Non-pigmented ciliary epithelial cell (primary cell): ENCODE data around the gene AGBL1.

Experiments used
- DNase-seq: peaks from one replicate; pipeline ENCODE4 v3.0.0-alpha.2; 2010; ENCODE audit warnings: low read depth

The AGBL1 gene

DNA sequence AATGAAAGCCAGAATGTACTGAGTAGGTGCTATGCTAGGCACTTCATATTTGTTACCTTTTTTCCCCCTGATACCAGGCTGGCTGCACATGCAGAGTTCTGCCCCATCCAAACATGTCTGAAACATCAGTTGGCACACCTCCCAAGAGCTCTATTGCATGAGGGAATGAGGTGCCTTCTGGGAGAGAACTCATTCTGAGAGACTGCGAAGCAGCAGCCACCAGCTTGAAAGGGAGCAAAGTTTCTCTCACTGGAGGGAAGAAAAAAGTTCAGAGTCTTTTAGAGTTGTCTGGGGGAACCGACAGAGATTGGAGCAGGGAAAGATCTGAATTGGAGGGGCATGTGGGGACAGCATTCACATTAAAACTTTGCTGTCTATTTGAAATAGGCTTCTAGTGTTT is 84.1 kb downstream of the AGBL1 start:
- no peak for DNase-seq

DNA sequence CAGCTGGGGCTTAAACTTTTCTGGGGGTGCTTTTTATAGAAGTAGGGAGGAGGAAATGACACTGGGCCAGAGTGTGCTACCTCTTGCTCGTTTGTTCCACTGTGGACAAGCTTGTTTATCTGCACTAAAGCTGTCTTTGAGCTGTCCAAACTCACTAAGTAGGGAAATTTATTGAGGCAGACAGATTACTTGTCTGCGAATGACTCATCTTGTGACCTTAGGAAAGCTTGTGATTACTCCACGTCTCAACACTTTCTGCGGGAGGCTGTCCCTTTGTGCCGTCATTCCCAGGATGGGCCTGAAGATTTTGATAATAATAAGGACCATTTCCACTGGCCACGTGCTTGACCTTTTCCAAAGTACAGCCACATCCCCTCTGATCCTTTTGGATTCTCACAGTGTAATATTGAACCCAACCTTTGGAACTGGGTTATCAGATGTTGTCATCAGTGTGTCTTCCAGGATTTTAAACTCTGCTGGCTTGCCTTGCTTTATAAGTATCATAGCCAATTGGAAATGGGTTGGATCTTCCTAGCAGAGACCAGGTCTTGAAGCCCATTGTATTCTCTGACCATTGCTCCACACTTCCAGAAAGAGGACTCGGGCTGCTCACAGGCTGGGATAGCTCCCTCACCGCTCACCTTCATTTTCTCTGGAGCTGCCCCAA is 84.7 kb downstream of the AGBL1 start:
- DNase-seq, result no peak

DNA sequence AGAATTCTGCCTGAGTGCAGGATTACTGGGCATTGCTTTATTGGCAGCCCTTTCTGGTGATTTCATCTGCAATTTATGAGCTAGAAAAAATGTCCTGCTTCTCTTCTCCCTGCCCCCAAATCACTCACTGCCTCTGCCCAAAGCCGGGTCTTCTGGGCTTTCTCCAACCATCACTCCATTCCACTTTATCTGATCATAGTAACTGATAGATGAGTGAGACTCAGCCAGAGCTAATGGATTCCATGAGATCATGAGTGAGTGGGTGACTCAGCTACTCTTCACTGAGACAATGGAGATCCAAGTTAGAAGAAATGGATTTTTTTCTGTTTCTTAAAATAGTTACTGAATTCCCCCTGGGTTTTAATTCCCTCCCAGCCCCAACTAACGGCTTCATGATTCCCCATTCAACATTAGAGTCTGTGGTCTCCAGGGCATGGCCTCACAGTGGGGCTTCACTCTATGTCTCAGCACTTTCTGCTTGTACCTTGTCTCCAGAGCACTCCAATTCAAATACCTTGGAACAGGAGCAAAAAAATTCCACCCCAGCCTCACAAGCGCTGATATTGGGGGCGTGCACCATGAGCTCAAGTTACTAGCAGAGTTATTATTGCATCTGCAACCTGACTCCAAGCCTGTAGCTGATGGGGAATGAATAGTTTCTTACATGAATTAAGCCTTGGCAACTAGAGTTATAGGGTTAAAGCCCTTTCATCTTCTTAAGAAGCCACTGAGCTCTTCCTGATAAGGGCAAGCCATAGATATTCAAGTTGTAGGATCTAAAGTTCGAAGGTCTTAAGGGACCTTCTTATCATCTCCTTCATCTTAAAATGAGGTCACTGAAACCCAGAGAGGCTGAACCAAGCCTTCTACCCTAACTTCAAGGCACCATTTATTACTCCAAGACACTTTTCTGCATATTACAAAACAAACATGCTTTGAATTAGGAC is 85.9 kb downstream of the AGBL1 start:
- no peak for DNase-seq

DNA sequence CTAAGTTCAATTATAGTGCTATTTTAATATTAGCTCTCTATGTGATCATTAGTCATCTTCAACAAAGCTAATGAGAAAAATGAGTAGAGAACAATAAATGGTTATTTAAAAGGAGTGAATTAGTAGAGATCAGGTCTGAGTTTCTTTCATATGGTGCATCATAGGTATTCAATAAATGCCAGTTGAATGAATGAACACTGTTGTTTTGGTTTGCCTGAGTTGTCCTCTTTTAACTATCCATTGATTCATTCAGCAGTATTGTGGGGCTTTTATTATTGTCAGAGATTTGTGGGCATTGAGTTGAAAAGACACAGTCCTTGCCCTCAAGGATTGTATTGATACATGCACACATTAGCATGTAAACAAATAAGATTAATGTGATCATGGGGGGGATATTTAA is 88.2 kb downstream of the AGBL1 start:
- no peak for DNase-seq

DNA sequence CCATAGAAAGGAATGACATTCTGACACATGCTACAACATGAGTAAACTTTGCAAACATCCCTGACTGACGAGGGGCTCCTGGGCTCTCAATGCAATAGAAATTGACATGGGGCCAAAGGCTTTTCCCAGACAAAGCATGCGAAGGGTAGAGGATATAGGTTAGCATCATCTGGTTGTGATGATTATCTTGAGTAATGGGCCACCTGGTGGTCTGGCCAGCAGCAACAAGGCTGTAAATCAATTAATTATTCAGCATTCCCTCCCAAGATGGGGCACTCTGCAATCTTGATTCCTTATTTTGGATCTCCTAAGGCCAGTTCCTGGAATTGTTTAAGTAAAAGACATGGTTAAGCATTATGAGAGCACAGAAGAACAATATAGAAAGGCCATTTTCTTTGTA is 99.2 kb downstream of the AGBL1 start:
- DNase-seq, result no peak

DNA sequence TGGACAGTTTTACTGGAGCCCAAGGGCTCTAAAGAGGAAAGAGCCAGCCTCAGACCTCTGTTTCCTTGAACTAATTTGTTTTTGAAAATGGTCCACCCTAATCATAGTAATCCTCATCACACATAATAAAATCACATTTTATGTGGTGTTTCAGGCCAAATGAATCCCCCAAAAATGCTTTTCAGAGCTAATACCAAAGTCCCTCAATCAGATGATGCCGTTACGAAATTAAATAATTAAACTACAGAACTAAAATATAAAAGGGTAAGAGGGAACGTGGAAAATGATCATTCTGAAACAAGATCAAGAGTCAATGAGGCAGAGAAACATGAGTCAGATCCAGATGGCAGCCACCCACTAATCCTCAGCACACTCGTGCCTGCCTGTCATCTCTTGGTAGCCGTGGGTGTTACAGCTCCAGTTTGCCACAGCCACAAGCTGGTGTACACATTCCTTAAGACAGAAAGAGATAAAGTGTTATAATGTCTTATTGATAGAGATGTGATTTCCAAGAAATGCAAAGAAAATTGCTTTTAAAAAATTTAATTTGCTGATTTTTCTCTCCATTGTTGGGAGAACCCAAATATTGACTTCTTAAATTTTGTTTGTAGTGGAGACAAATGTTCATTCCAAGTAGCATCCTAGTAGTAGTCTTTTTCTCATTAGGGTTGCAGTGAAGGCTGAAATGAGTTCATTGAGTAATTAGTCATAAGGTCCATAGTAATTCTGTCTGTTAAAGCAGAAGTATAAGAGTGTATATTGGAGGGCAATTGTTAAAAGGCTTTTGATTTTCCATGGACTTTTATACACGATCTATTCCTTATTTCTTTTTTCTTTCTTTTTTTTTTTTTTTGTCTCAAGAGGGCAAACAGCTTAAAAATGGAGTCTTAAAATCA is 104.2 kb downstream of the AGBL1 start:
- DNase-seq, result no peak

DNA sequence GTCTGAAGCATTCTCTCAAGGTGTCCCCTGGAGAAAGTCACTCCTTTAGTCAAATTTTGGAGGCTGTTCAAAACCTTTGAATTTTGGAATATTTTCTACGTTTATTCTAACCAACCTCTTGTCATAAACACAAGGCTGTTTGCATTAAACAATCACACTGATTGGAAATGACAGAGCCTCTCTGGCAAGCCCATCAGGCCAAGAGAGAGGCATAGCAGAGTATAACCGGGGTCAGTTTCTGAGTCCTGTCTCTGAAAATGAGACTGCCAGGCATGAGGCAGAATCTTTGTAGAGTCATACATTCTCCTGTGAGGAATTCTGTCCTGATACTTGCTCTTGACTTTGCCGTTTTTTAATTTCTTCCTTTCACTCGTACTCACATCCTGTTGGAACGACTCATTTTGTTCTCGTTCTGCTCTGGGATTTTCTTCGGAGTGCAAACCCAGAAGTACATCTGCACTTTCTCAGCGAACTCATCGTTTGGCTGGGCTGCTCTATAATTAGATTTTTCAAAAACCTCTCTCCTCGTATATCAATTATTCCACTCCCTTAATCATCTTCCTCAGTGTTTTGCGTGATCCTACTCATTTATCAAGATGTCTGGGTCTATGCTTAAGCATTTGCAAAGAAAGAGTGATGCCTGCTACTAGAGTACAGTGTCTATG is 114.2 kb downstream of the AGBL1 start:
- no peak for DNase-seq

DNA sequence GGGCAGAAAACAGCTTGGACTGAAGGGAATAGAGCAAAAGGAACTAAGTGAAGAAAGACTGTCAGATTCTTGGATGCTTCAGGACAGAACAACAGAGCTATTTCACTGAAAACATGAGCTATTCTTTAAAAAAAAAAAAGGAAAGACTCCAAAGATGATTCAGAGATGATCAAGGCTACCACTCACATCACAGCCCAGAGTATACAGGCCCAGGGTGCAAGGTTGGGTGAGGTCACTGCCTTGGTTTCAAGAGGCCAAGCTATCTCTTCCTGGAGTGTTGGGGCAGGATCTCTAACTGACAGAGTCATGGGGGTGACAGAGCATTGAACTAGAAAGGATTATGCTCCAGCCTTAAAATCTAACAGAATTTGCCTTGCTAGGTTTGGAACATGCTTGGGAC is 118.1 kb downstream of the AGBL1 start:
- no peak for DNase-seq

DNA sequence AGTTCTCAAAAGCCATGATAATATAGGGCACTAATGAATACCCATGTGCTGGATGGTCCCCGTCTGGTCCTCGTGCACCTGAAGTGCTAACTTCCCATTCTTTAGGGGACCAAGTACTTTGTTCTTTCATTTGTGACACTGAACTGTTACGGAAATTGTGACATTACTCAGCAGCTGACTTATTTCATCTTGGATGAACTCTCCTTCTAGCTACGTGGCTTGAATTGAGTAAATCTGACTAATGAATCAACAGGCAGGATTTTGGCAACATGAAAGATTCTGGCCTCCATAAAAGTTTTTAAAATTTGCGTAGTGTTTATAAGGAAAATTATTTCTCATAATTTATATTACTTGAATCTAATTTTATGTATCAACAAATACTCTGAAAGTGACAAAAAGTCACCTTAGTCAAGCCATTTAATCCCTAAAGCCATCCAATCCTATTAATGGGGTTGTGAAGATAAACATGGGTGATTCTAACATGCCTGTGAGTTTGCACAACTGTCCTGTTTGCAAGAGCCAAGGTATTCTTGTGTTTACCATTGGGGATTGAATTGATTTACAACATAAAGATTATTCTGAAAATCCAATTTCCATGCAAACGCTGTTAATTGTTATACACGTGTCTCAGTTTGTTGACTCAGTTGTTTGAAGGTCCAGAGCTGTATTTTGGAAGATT is 119.9 kb downstream of the AGBL1 start:
- DNase-seq, result no peak

DNA sequence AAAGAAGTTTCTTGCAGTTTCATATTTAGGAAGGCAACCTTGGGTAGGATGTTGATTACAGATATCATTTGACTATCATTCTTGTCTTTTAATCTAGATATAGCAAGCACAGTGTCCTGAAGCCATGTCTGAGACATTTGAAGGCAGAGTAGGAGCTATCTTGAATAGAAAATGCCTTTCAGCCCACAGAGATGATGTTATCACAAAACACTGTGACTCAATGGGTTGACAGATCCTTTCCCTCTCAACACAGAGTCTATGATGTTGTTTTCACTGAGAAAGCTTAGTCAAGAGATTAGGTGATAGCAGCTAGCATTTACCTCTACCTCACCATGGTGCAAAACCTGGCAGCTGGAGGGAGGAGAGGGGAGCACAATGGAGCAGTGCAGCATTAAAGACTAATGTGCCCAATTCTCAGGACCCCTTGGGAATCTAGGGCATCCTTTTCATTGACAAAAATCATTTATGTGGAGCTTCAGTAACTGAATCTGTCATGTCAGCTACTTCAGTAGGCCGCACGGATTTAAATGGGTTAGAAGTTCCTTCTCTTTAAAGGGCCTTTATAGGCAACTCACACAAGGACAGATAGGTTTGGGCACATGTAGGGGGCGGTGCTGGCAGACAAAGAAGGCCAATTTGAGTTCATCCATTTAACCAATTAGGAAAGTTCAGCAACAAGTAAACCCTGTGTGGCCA is 121.8 kb downstream of the AGBL1 start:
- no peak for DNase-seq

DNA sequence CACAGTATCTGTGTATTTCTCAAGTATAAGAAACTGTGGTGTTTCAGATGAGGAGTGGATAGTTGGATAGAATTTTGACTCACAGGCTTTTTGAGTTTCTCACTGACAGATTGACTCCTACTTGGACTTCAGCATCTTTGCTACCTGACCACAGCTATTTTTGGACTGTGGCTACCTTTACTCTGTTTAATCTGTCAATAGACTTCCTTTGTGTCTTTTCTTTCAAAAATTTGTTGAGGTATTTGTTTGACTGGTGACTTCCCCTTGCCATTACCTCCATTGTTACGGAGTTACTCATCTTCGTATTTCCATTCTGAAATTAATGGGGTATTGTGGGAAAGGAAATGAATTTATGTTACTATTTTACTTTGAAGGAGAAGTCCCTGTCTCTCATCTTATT is 123.8 kb downstream of the AGBL1 start:
- DNase-seq, result no peak

DNA sequence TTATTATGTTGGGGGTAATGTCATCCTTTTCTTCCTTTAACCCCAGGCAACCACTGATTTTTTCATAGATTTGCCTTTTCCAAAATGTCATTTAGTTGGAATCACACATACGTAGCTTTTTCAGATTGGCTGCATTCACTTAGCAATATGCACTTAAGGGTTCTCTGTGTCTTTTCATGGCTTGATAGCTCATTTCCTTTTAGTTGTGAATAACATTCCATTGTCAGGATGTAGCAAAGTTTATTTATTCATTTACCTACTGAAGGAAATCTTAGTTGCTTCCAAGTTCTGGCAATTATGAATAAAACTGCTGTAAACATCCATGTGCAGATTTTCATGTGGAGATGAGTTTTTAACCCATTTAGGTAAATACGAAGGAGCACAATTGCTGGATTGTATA is 125.4 kb downstream of the AGBL1 start:
- no peak for DNase-seq

DNA sequence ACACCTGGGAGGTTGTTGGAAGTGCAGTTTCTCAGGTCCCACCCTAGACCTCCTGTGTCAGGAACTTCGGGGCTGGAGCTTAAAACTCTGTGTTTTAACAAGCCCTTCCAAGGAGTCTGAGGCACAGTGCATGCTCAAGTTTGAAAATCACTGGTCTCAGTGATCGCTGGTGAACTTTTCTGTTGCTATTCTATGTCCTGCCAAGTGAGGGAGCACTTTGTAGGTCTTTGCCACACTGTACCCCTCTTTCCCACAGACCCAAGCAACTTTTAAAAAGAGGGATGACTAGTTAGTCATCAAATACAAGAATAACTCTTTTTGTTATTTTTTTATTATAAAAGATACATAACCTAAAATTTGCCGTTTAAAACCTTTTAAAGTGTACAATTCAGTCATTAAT is 133.7 kb downstream of the AGBL1 start:
- DNase-seq, result no peak

DNA sequence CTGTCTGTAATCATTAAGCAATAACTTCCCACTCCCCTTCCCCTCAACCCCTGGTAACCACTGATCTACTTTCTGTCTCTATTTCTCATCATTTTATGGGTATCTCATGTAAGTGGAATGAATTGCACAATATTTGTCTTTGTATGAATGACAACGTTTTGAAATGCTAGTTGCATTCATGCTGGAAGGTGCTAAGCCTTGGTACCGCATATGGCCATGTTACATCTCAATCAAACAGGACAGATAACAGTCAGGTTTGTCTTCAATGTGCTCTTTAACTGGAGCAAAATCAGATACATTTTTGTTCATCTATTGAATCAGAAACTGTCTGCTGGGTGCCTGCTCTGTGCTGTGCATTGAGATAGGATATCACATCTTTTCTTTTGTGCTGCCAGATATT is 134.2 kb downstream of the AGBL1 start:
- no peak for DNase-seq

DNA sequence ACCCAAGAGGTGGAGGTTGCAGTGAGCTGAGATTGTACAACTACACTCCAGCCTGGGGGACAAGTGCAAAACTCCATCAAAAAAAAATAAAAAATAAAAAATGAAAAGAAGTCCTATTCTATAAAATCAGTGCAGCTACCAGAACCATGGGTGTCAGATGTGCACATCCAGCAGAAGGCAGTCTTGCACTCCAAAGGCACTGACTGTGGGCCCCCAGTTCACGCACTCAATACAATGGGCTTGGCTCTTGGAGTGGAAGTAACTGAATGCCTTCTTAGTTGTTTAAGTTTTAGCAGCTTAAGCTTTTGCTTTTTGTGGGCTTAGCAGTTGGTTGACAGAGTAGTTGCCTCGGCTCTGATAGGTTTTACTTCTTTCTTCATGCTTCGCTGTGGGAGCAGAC is 141.4 kb downstream of the AGBL1 start:
- DNase-seq, result no peak

DNA sequence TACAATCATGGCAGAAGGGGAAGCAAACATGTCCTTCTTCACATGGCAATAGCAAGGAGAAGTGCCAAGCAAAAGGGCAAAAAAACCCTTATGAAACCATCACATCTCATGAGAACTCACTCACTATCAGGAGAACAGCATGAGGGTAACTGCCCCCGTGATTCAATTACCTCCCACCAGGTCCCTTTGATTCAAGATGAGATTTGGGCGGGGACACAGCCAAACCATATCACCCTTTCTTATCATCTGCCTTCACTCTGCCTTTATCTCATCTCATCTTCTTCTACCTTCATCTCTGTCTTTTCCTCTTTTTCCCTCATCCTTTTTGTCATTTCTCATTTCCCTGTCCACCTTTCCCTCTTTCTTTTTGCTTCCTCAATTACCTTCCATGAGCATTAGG is 149.6 kb downstream of the AGBL1 start:
- no peak for DNase-seq

DNA sequence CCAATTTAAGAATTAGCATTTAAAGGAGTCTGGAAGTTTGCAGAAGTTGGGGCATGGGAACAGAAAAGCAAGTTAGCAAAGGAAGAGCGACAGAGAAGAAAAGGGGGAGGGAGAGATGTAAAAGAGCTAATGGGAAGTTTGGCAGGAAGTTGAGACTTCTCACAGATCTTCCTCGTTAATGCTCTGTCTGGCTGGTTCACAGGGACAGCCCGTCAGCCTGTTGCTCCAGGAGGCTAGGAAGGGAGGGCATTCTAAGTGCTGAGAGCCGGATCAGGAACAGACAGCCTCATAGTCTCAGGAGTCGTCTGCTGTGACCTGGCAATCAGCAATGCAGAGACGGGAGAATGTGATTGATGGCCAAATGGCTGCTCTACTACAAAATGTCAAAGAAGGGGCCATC is 150.3 kb downstream of the AGBL1 start:
- DNase-seq, result no peak

DNA sequence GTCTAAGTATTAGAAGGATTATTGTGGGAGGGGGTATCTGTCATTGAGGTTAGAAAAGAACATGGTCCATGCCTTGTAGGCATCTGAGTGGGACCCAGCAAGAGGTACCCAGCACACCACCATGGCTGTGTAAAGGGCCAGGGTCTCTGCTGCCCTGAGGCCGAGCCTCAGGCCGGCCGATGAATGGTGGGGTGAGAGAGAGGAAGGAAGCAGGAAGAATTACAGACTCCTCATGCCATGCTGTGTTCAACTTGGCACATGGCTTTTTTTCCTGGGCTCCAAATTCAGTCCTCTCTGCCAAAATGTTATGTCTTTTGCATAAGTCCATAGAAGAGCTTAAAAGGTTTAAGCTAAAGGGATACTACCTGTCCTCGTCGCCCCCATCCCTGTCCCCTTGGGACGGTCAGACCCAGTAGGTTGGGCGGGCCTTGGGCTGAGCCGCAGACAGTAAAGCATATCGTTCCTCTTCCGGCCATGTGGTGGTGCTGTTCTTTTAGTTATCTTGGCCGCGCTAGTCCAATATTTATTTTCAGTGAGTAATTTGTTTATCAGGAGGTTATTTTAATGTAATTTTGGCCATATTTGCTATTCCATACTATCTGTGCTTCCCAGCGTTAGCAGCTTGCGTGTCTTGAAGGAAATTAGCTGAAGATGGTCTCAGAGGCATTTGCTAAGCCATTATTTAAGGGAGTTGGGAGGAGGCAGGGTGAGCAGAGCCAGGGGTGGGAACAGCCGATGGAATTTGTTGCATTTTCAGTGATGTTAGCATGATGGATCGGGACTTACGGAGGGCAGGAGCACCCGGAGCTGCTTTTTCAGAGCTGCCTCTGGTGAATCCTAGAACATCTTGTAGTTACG is 152.4 kb downstream of the AGBL1 start:
- DNase-seq, result no peak

DNA sequence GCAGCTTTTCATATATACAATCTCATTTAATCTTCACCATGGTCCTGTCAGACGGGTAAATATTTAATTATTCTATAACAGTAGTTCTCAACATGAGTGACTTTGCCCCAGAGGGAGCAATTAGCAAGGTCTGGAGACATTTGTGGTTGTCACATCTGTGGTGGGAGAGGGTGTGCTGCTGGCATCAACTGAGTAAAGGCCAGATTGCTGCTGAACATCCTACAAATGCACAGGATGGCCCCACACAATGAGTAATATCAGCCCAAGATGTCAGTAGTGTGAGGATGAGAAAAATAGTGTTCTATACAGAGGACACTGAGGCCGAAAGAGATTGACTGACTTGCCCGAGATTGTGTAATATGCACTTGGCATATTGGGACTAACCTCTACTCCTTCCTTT is 156.0 kb downstream of the AGBL1 start:
- no peak for DNase-seq
